CD4-positive, CD25-positive, alpha-beta regulatory T cell (primary cell): ENCODE measurements around the gene MTMR3. TPM values are rescaled to one million over a fixed set of nuclear protein-coding genes. Genes with fewer than 3 reads are reported as not detected.
"Not testable (repeated sequence)": the region's sequence is repeated elsewhere in the genome, so short reads cannot be mapped to it uniquely, and the experiment has no call there.

Source experiments
- ATAC-seq, 2 donors: fragments of 150-1000 bp; cut with Tn5 transposase; one replicate each; pipeline ENCODE4 v1.10.0; 2021; ENCODE audit warnings: low read depth in 2 of 2, moderate number of reproducible peaks in 2 of 2, moderate library complexity in 1 of 2
- DNase-seq, 3 donors: peaks; one replicate each; pipeline versions ENCODE4 v3.0.0 to v3.0.0-alpha.2; 2012 to 2022; ENCODE audit warnings: mixed read lengths in 1 of 3
- H3K27ac ChIP-seq: one replicate; pipeline ENCODE4 v1.7.0; 2013; ENCODE audit warnings: mild to moderate bottlenecking, low read length; ENCODE audit not compliant: insufficient read depth, poor library complexity, severe bottlenecking
- H3K27me3 ChIP-seq: one replicate; pipeline ENCODE4 v1.7.0; 2013; ENCODE audit warnings: low read length; ENCODE audit not compliant: control insufficient read depth, insufficient read depth
- H3K36me3 ChIP-seq: one replicate; pipeline ENCODE4 v1.7.0; 2013; ENCODE audit warnings: mild to moderate bottlenecking, low read length, moderate library complexity; ENCODE audit not compliant: control insufficient read depth, insufficient read depth
- H3K4me1 ChIP-seq: 2 replicates; pipeline ENCODE4 v1.7.0; 2013; ENCODE audit warnings: mild to moderate bottlenecking, low read length; ENCODE audit not compliant: insufficient read depth, control insufficient read depth, poor library complexity, severe bottlenecking
- H3K4me3 ChIP-seq: one replicate; pipeline ENCODE4 v1.7.0; 2013; ENCODE audit warnings: low read depth, mild to moderate bottlenecking, low read length, moderate library complexity
- H3K9me3 ChIP-seq, 2 experiments: 1 replicate in 1 of 2; 2 replicates in 1 of 2; pipeline ENCODE4 v1.7.0; 2013; ENCODE audit warnings: low read length in 2 of 2, mild to moderate bottlenecking in 1 of 2, moderate library complexity in 1 of 2; ENCODE audit not compliant: control insufficient read depth in 2 of 2
- H3K27ac Mint-ChIP-seq, 3 donors: one replicate each; pipeline ENCODE4 v1.8.0; 2020 to 2022; ENCODE audit warnings: mild to moderate bottlenecking in 3 of 3, mixed read lengths in 3 of 3, moderate library complexity in 2 of 3
- H3K27me3 Mint-ChIP-seq: one replicate; pipeline ENCODE4 v1.8.0; 2022; ENCODE audit warnings: mild to moderate bottlenecking, mixed read lengths
- H3K36me3 Mint-ChIP-seq: one replicate; pipeline ENCODE4 v1.8.0; 2020; ENCODE audit warnings: mixed read lengths
- H3K4me1 Mint-ChIP-seq, 4 donors: one replicate each; pipeline ENCODE4 v1.8.0; 2020 to 2022; ENCODE audit warnings: mixed read lengths in 4 of 4, mild to moderate bottlenecking in 1 of 4
- H3K4me3 Mint-ChIP-seq, 4 donors: one replicate each; pipeline ENCODE4 v1.8.0; 2020 to 2022; ENCODE audit warnings: mild to moderate bottlenecking in 4 of 4, mixed read lengths in 4 of 4, moderate library complexity in 3 of 4
- H3K9me3 Mint-ChIP-seq, 7 donors: one replicate each; pipeline ENCODE4 v1.8.0; 2020 to 2022; ENCODE audit warnings: mixed read lengths in 7 of 7, mild to moderate bottlenecking in 3 of 7, moderate library complexity in 2 of 7
- polyA plus RNA-seq, 4 donors: library from polyadenylated mRNA; unstranded; fragments of 300-500 nt; fragmentation: Illumina TruSeq; gene quantifications; one replicate each; pipeline ENCODE4 v1.2.3, GENCODE V29; 2021
- total RNA-seq: library from RNA; stranded (reverse); gene quantifications from one replicate; pipeline ENCODE4 v1.2.3, GENCODE V29; 2022

Gene MTMR3
- total and polyA plus RNA-seq, 5 donors from 2014 or later = 14.3 to 64.4 (median 19.1) TPM

DNA sequence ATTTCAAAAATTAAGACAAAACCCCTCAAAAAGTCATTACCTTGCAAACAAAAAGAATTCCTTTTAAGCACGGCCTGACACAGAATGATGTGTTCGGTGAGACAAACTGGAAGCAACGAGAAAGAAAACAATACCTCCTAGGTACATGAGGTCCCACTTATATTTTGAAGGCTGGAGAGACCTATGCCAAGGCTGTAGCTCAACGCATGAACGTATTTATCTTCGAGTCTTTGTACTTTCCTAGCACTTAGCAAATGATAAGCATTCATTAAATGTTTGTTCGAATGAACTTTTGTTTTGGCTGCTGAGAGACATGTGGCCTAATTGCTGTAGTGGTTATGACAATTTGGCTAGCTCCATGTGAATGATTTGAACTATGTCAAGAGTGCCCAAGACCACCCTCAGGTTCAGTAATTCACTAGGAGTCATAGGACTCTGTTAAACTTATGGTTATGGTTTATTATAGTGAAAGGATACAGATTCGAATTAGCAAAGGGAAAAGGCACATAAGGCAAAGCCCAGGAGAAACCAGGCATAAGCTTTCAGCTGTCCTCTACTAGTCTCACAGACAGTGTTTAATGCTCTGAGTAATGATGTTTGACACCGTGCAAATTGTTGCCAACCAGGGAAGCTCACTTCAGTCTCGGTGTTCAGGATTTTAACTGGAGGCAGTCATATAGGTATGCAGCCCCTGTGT lies 171.2 kb downstream of the MTMR3 start:
- peaks cover 27% of the 10 kb centered on the region for H3K27me3 Mint-ChIP-seq
- ATAC-seq (no peak), DNase-seq (no peak)
- Histone ChIP-seq H3K36me3 (no peaks in the 10 kb centered on the region), H3K27me3 (no peaks in the 10 kb centered on the region), H3K27ac (no peak overlapping the region), H3K9me3 (peaks cover 1 to 4% of the 10 kb centered on the region in 2 experiments), H3K4me3 (no peak overlapping the region), H3K4me1 (no peaks in the 10 kb centered on the region)
- H3K4me1 Mint-ChIP-seq = peaks cover 0 to 5% (median 0%) of the 10 kb centered on the region in 4 donors
- H3K27ac Mint-ChIP-seq = no peak overlapping the region
- H3K36me3 Mint-ChIP-seq = no peaks in the 10 kb centered on the region
- H3K4me3 Mint-ChIP-seq = no peak overlapping the region
- peaks cover 0 to 12% (median 4%) of the 10 kb centered on the region in 7 donors for H3K9me3 Mint-ChIP-seq

DNA sequence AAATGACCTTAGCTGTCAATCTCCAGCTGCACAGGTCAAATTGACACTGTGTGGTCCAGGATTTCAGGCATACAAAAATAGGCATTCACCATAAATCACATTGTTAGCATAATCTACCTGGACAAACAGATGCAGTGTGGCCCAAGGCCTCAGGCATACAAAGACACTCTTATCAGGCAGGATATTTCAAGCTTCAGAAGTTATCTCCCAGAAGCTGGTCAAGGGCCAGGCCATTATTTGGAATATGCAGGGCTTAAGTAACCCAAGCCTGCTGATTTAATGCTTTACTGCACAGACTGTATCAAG lies 171.7 kb downstream of the MTMR3 start:
- H3K4me1 ChIP-seq = no peaks in the 10 kb centered on the region
- H3K27me3 ChIP-seq = no peaks in the 10 kb centered on the region
- ATAC-seq (no peak), DNase-seq (no peak)
- Mint-ChIP-seq H3K4me1 (peaks cover 0 to 5% (median 0%) of the 10 kb centered on the region in 4 donors), H3K36me3 (no peaks in the 10 kb centered on the region), H3K27ac (no peak overlapping the region), H3K4me3 (no peak overlapping the region), H3K9me3 (peaks cover 0 to 12% (median 4%) of the 10 kb centered on the region in 7 donors), H3K27me3 (peaks cover 27% of the 10 kb centered on the region)
- H3K27ac ChIP-seq = no peak overlapping the region
- H3K9me3 ChIP-seq = peaks cover 1 to 4% of the 10 kb centered on the region in 2 experiments
- no peaks in the 10 kb centered on the region for H3K36me3 ChIP-seq
- H3K4me3 ChIP-seq = no peak overlapping the region

DNA sequence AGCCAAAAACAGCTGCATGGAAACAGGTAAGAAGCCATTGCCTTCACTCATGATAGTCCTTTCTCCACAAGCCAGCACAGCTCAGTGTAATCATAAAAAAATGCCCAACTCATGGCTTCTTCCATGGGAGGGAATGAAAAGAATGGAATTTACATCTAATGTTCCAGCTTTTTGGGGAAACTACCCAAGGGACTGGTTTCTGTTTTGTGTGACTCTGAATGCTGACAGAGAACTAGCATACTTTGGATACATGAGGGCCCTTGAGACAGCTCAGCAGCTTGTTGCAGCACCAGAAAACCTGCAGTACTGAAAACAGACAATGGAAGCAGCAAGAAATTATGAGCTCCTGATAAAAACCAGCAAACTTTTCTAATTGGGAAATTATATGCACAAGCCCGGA lies 173.0 kb downstream of the MTMR3 start:
- no peak for DNase-seq
- Mint-ChIP-seq H3K4me3 (no peak overlapping the region), H3K27ac (no peak overlapping the region), H3K4me1 (peaks cover 0 to 5% (median 0%) of the 10 kb centered on the region in 4 donors), H3K9me3 (peaks cover 0 to 12% (median 4%) of the 10 kb centered on the region in 7 donors), H3K27me3 (peaks cover 26% of the 10 kb centered on the region), H3K36me3 (no peaks in the 10 kb centered on the region)
- H3K27me3 ChIP-seq = no peaks in the 10 kb centered on the region
- H3K36me3 ChIP-seq = no peaks in the 10 kb centered on the region
- no peaks in the 10 kb centered on the region for H3K4me1 ChIP-seq
- H3K9me3 ChIP-seq = peaks cover 1 to 4% of the 10 kb centered on the region in 2 experiments
- no peak overlapping the region for H3K4me3 ChIP-seq
- no peak overlapping the region for H3K27ac ChIP-seq
- no peak for ATAC-seq

DNA sequence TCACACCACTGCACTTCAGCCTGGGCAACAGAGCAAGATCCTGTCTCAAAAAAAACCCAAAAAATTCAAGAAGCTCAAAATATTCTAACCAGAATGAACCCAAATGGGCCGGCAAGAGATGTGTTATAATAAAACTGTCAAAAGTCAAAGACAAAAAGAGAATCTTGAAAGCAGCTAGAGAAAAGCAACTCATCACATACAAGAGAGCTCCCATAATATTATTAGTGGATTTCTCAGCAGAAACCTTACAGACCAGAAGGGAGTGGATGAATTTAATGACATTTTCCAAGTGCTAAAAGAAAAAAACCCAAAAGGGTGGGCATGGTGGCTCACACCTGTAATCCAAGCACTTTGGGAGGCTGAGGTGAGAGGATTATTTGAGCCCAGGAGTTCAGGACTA lies 174.4 kb downstream of the MTMR3 start:
- peaks cover 26% of the 10 kb centered on the region for H3K27me3 Mint-ChIP-seq
- Histone ChIP-seq H3K4me3 (no peak overlapping the region), H3K27ac (no peak overlapping the region), H3K36me3 (no peaks in the 10 kb centered on the region), H3K27me3 (peaks cover 4% of the 10 kb centered on the region), H3K4me1 (no peaks in the 10 kb centered on the region), H3K9me3 (peaks cover 1 to 4% of the 10 kb centered on the region in 2 experiments)
- peaks cover 0 to 5% (median 0%) of the 10 kb centered on the region in 4 donors for H3K4me1 Mint-ChIP-seq
- H3K4me3 Mint-ChIP-seq = no peak overlapping the region
- no peak for DNase-seq
- no peak for ATAC-seq
- peaks cover 0 to 16% (median 4%) of the 10 kb centered on the region in 7 donors for H3K9me3 Mint-ChIP-seq
- H3K36me3 Mint-ChIP-seq = peaks cover 3% of the 10 kb centered on the region
- no peak overlapping the region for H3K27ac Mint-ChIP-seq

DNA sequence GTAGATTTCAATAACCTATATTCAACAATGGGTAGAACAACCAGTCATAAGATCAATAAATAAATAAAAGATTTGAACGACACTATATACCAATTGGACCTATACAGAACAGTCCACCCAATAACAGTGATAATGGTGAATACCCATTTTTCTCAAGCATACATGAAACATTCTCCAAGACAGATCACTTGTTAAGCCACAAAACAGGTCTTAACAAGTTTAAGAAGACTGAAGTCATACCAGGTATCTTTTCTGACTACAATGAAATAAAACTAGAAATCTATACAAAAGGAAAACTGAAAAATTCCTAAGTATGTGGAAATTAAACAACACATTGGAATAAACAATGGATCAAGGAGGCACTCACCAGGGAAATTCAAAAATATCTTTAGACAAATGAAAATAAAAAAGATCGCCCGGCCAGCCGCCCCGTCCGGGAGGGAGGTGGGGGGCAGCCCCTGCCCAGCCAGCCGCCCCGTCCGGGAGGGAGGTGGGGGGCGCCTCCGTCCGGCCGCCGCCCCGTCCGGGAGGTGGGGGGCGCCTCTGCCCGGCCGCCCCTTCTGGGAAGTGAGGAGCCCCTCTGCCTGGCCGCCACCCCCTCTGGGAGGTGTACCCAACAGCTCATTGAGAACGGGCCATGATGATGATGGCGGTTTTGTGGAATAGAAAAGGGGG lies 176.5 kb downstream of the MTMR3 start:
- H3K27ac Mint-ChIP-seq, H3K27ac ChIP-seq, H3K36me3 Mint-ChIP-seq, H3K9me3 ChIP-seq, DNase-seq, H3K4me3 ChIP-seq, ATAC-seq, H3K36me3 ChIP-seq, H3K27me3 ChIP-seq, H3K4me1 Mint-ChIP-seq, H3K4me1 ChIP-seq, H3K4me3 Mint-ChIP-seq: not testable (repeated sequence)
- peaks cover 36% of the 10 kb centered on the region for H3K27me3 Mint-ChIP-seq
- peaks cover 0 to 31% (median 13%) of the 10 kb centered on the region in 7 donors for H3K9me3 Mint-ChIP-seq

DNA sequence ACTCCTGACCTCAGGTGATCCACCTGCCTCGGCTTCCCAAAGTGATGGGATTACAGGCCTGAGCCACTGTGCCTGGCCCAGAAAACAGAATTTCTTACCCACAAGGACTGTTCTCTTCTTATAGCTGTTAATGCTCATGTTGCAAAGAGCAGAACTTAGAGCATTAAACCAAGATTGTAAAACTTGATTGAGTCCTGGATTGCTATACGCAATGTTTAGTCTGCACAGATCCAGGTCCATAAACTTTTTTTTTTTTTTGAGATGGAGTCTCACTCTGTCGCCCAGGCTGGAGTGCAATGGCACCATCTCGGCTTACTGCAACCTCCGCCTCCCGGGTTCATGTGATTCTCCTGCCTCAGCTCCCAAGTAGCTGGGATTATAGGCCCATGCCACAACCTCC lies 178.1 kb downstream of the MTMR3 start:
- Mint-ChIP-seq H3K9me3 (peaks cover 0 to 35% (median 13%) of the 10 kb centered on the region in 7 donors), H3K27me3 (peaks cover 39% of the 10 kb centered on the region)
- H3K4me3 ChIP-seq, H3K27ac ChIP-seq, H3K36me3 Mint-ChIP-seq, H3K36me3 ChIP-seq, H3K4me1 Mint-ChIP-seq, DNase-seq, ATAC-seq, H3K4me1 ChIP-seq, H3K27ac Mint-ChIP-seq, H3K4me3 Mint-ChIP-seq: not testable (repeated sequence)
- peaks cover 14 to 17% of the 10 kb centered on the region in 2 experiments for H3K9me3 ChIP-seq
- peaks cover 11% of the 10 kb centered on the region for H3K27me3 ChIP-seq

DNA sequence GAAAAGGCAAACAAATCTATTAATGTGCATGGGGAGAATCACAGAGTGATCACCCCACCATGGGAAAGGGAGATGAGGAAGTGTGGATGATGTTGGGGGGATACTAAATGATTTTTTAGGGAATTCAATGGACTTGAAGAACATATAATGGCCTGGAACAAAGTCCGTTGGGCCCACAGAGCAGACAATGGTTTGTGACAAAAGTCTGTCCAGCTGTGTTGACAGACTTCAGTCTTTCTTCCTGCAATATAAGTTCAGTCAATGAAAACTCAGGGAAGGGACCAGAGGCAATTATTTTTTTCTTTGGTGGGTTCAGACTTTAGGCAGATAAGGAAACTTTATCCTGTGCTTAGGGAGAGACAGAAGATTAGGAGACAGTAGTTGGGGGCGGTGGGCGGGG lies 179.3 kb downstream of the MTMR3 start:
- Mint-ChIP-seq H3K36me3 (peaks cover 4% of the 10 kb centered on the region), H3K27me3 (peaks cover 41% of the 10 kb centered on the region), H3K27ac (no peak overlapping the region), H3K4me1 (peaks cover 0 to 5% (median 0%) of the 10 kb centered on the region in 4 donors), H3K9me3 (peaks cover 0 to 28% (median 8%) of the 10 kb centered on the region in 7 donors), H3K4me3 (no peak overlapping the region)
- DNase-seq (no peak), ATAC-seq (no peak)
- H3K9me3 ChIP-seq = peaks cover 14 to 17% of the 10 kb centered on the region in 2 experiments
- no peak overlapping the region for H3K4me3 ChIP-seq
- H3K36me3 ChIP-seq = no peaks in the 10 kb centered on the region
- H3K27ac ChIP-seq = no peak overlapping the region
- H3K4me1 ChIP-seq = no peaks in the 10 kb centered on the region
- H3K27me3 ChIP-seq = peaks cover 11% of the 10 kb centered on the region
